ENCODE results near the gene NPSR1.
"Not testable (repeated sequence)": the region's sequence is repeated elsewhere in the genome, so short reads cannot be mapped to it uniquely, and the experiment has no call there.

NPSR1 gene

GRCh38 chr7:34759477-34760125 lies 101.6 kb downstream of the NPSR1 start:
- peak; percentile 17 to 50 for DNase-seq

- DNase-seq, result no peak
These were observed 102.3 kb downstream of the NPSR1 start for GRCh38 chr7:34760271-34760670.

DNA sequence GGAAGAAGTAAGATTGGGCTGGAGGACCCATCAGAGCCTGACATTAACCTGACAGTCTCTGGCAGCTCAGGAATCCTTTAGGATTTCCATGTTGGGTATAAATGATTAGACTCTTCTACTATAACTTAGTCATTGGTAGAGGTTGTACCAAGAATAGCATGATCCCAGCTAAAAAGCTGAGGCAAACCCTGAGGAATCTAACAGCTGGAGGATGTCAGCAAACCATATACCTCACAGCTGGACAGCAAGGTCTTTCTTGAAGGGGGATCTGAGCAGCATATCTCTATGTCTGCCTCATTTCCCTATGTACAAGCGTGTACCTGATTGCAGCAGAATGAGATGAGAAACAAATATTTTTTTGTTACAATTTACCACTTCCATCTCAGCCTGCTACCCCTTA lies 103.2 kb downstream of the NPSR1 start:
- no peak for DNase-seq

GRCh38 chr7:34761627-34762026 lies 103.6 kb downstream of the NPSR1 start:
- DNase-seq, result no peak

- DNase-seq, result no peak
These were observed 104.7 kb downstream of the NPSR1 start for GRCh38 chr7:34762764-34763163.

DNA sequence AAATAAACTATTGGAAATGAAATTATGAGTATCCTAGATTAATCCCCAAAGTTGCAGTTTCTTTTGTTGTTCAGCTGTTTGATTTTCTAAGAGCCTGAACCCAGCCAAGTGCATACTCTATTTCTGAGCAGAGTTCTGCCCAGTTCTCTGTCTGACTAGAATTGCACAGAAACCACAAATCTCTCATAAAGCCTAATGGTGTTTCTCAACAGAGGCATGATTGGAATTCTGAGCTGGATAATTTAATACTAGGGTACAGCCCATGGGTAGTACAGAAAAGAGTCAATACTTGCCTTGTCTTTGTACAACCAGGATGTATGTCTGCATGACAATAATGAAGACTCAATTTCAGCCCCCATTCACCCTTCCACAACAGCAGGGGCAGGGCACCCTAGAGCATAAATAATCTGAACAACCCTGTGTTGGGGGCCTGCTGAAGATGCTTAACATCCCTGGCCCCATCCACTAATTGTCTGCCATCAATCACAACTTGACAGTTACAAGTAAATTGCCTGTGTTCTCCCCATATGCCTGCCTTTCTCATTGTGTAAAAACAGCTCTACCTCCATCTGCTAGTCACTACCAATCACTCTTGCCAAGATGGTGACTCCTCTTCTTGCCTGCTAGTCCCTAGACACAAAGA lies 114.4 kb downstream of the NPSR1 start:
- DNase-seq, result no peak

- DNase-seq, result no peak
These were observed 118.8 kb downstream of the NPSR1 start for GRCh38 chr7:34776748-34777358.

GRCh38 chr7:34780546-34780945 lies 122.5 kb downstream of the NPSR1 start:
- DNase-seq, result no peak

DNA sequence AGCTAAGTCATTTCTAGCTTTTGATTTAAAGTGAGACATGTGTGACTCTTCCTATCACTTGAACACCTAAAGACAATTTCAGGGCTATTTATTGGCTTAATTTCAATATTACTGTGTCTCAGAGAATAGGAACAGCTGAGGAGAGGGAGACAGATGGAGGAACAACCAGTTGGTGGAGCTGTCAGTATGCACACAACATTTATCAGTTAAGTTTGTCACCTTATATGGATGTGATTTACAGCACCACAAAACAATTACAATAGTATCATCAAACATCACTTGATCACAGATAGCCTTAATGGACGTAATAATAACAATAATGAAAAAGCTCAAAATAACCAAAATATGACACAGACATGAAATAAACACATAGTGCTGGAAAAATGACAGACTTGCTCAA lies 129.6 kb downstream of the NPSR1 start:
- no peak for DNase-seq

- DNase-seq, result no peak
These were observed 148.8 kb downstream of the NPSR1 start for GRCh38 chr7:34806831-34807230.

GRCh38 chr7:34807548-34808340 lies 149.7 kb downstream of the NPSR1 start:
- no peak for DNase-seq

DNA sequence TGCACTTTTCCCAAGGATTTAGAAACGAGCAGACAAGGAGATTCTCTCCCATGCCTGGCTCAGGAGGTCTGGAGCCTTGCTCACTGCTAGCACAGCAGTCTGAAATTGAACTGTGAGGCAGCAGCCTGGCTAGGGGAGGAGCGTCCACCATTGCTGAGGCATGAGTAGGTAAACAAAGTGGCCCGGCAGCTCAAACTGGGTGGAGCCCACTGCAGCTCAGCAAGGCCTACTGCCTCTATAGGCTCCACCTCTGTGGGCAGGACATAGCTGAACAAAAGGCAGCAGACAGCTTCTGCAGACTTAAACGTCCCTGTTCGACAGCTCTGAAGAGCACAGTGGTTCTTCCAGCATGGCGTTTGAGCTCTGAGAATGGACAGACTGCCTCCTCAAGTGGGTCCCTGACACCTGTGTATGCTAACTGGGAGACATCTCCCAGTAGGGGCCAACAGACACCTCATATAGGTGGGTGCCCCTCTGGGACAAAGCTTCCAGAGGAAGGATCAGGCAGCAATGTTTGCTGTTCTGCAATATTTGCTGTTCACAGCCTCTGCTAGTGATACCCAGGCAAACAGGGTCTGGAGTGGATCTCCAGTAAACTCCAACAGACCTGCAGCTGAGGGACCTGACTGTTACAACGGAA lies 156.3 kb downstream of the NPSR1 start:
- DNase-seq, result not testable (repeated sequence)

GRCh38 chr7:34821932-34822558 lies 164.0 kb downstream of the NPSR1 start:
- DNase-seq, result no peak

DNA sequence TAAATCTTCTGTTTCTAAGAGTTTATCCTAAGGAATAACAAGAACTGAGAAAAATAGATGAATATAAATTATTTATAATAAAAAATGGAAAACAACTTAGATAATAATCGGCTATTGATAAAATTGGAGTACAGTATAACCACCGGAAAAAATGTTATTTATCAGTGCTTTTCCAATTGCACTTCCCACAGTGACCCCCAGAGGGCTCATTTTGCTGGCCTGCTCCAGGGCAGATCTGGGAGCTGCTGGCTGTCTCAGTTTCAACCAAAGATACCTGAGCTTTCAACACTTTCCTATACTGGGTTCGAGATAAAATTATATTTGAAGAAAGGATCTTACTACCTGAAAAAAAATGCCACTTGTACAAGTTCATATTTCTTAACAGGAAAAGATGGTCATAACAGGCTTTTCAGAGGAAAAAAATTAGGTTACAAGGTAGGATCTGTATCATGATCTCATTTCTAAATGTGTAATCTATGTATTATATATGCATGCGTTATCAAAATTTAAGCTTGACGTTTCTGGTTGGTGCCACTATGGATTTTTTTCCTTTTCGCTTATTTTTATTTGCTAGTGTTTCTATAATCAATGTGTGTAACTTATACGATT lies 165.7 kb downstream of the NPSR1 start:
- DNase-seq, result peak; percentile 39 to 70

DNA sequence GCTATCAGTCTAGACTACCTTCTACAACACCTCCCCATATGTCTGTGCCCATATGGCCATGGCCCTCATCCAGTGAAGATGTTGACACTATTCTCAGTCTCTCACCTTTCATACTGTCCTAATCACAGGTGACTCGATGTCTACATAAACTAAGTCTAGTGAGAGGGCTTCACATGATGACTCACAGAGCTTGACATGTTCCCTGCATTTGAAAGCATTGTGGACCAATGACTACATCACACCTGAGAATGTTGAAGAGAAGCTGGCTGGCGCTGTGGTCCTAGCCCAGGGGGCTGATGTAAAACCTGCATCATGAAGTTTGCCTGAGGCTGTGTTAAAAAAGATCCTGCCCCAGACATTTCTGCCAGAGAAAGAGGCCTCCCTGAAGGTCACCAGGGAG lies 167.2 kb downstream of the NPSR1 start:
- no peak for DNase-seq

- no peak for DNase-seq
These were observed 172.4 kb downstream of the NPSR1 start for GRCh38 chr7:34830390-34830789.

GRCh38 chr7:34831436-34831835 lies 173.4 kb downstream of the NPSR1 start:
- no peak for DNase-seq

DNA sequence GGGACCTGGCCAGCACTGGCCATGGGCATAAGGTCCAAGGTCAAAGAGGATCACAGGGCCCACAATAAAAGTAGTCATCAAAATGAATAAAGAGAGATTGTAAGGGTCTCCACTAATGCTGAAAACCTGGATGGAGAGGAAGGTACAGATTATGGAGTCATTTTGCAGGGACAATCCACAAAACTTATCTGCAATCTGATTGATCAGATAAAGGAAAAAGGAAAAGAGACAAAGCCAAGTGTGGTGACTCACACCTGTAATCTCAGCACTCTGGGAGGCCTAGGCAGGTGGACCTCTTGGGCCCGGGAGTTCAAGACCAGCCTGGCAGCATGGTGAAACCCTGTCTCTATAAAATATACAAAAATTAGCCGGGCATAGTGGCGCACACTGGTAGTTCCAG lies 174.0 kb downstream of the NPSR1 start:
- DNase-seq, result no peak

DNA sequence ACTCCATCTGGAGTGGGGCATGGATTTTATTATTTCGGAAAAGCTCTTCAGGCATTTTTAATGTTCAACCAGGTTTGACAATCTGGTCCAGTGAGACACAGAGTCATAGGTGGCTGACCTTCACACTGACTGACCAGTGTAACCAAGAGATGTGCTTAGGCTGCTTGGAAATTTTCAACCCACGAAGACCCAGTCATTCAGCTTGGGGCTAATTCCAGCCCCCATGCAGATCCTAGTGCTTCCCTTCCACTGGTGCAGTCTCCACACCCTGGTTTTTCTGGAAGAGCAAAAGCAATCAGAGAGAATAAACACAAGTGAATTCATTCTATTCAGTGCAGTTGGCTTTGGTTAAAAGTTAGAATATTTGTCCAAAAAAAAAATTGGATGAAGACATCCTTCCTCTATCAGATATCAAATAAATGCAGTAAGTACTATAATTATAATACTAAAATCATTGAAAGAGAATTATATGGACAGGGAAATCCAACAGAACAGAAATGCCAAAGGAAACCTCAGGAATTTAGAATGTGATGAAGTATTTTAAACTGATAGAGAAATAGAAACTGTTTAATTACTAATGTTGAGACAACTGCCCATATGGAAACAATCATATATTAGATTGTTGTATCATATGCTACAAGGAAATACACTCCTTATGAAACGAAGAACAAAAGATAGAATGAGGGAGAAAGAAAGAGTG lies 178.0 kb downstream of the NPSR1 start:
- no peak for DNase-seq

GRCh38 chr7:34837316-34837715 lies 179.3 kb downstream of the NPSR1 start:
- no peak for DNase-seq

DNA sequence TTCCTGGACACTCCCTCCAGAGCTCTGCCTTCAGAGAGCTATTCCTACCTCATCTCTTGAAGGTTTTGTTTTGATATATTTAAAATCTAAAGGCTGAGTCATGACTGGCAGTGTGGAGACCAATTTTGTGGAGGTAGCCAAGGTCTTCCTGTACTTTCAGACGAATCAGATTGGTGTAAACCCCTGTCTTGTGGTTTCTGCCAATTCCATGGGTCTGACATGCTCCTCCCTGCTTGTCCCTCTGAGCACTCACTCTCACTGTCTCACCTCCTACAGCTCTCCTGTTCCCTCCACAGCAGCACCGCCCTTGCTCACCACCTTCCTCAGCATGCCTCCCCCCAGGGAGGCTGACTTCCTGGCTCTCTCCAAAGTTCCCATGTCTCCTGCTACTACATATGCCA lies 179.8 kb downstream of the NPSR1 start:
- no peak for DNase-seq

DNA sequence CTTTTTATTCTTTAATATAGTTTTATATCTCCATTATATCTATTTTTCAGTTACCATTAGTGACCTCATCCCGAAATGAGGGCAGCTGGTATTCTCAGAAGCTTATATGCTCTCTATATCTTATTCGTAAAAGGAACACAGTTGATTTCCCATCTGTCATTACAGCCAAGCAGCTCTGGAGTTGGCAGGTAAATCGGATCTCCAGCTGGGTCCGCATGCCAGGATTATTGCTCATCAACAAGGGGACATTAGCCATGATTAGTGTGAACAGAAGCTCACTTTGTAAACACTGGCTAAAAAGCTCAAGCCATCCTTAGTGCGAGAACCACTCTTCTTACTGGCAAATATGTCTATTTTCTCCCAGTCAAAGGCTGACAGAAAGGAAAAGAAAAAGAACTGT lies 180.3 kb downstream of the NPSR1 start:
- DNase-seq, result no peak
